Amniotic stem cell (primary cell): ENCODE results near the gene MBNL1.

ENCODE experiments used
- DNase-seq: peaks from one replicate; lab custom pipeline; 2025; lab: John Stamatoyannopoulos, UW

The MBNL1 gene

DNA sequence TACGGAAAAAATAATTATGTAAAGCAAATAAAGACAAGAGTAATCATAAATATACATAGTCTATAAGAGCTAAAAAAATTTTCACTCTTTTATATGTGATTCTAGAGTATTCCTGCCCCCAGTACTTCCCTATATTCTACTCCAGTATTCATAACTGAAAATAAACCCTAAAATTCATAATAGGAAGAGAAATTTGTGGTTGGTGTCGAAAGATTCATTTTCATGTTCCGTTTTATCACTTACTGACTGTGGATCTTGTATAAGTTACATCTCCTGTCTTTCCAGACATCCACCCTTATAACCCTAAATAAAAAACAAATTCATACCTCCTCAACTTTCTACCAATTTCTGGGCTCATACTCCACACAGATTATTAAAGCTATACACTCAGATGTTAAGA lies 16.0 kb upstream of the MBNL1 start:
- no peak for DNase-seq

DNA sequence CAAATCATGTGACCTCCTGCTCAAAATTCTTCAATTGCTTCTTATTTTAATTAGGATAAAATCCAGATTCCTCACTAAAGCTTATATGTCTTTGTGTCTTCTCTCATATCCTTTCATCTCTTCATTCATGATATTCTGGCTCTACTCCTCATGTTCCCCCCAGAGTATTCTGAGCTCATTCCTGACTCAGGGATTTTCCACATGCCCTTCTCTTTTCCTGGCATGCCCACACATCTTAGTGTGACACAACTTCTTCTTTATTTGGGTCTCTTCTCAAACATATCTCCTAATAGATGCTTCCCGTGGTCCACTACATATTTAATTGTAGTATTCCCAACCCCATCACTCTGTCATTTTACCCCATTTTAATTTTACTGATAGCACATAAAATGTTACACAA lies 15.2 kb upstream of the MBNL1 start:
- no peak for DNase-seq

DNA sequence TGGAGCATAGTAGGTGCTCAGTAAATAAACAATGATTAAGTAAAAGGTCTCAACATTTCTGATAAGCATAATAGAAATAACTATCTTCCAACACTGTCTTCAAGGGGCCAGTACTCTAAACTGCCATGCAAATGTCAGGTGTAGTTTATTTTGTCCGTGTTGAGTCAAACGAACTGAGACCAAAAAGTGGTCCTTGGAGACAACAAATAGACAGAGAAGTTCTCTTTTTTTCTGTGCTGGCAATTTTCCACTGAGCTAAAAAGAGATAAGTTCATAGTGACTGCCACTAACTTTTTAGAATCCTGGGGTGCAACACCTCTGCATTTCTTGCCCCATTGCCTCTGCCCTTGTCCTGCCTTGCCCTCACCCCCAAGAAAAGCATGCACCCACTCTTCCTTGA lies 14.7 kb upstream of the MBNL1 start:
- no peak for DNase-seq

DNA sequence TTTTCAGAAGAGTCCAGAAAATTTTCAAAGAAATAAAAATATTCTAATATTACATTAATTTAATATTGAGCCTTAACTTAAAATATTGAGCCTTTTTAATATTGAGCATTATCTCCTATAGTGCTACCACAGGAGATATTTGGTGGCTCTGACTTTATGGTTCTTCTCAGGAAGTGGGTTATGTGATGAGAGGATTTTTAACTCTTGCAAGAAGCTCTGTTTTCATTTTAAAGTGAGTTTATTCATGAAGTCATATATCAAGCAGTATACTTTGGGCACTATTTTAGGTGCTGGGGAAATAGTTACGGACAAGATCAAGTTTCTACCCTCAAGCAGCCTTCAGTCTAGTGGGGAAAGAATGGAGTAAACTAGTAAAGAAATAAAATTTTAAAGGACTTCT lies 13.4 kb upstream of the MBNL1 start:
- no peak for DNase-seq

DNA sequence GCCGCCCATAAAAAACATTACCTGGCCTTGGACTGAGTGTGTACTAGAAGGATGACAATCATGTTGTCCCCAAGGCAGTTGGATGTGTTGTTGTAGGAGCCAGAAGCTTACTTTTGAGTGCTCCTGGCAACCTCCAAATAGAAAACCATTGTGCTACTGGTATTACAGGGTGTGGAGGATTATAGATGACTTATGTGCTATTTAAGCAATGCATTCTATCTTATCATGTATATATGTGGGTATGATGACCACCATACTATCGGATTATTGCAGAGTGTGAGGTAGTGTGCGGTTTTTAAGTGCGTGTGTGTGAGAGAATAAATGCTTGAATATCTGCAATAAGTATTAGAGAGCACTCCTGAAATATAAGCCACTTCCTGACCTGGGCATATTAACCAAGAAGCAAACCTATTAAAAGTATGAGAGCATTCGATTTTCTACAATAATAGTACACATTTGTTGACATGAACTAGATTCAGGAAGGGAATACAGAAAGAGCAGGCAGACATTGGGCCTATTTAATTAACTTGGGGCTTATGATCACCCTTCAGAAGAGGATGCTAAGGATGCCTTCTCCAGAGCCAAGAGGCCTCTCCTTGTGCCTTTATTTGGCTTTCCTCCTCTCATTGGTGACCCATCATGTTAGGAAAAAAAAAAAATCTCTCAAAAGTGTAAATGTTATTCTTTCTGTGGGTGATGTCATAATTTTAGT lies 11.7 kb upstream of the MBNL1 start:
- no peak for DNase-seq

DNA sequence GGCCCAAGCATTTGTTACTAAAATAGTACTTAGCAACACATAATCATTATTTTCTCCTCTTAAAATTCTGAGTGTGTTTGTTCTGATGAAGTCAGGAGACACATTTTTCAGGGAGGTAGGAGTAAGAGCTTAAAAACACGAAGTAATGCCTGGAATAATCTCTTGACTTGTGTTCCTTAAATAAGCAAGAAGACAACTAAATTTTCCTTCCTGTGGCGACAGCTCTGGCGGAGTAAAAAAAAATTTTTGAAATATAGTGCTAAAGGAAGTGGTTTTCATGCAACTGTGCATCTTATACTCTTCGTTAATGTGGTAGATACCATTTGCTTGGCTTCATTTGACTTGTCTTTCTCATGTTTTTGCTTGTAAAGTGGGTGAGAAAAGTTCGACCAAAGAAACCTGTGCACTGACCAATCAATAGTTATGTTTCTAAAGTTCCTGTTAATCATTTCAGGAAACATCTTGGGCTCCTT lies 11.1 kb upstream of the MBNL1 start:
- DNase-seq: no peak

DNA sequence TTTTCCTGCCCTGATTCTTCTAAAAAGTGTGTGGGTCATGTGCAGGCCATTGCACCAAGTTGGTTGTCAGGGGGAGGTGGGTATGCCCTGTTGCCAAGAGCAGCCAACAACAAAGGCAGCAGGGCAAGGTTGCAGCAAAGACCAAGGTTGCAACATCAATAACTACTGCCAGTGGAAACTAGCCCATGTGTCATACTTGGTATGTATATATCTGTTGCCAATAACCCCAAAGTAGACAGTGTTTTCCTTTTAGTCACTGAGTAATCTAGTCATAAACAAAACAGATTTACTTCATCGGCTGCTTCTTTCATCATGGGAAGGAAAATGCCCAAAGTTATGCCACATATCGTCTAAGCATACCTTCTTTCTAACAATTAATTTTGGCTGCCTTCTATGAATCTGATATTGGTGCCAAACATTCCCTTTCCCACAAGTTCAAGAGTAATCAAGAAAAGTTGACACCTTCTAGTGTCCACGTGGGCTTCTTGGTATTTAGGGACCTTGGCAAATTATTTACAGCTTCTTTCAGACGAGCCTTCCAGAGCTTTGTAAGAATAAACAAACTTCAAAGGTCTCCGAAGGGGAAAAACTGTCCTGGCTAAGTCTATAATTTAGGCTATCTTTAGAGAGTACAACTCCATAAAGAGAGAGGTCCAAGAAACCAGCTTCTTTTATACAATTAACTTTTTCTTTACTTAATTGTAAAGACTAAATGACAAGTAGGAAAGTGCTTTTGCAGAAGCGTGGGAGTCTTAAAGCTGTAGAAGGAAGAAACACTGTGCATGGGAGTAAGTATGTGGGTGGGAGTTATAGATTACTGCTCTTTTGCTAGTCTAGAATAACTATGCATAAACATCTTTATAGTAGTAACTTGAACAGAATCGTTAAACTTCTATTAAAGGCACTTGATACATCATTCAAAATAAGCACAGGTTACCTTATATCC lies 10.0 kb upstream of the MBNL1 start:
- DNase-seq: peak; percentile 95

DNA sequence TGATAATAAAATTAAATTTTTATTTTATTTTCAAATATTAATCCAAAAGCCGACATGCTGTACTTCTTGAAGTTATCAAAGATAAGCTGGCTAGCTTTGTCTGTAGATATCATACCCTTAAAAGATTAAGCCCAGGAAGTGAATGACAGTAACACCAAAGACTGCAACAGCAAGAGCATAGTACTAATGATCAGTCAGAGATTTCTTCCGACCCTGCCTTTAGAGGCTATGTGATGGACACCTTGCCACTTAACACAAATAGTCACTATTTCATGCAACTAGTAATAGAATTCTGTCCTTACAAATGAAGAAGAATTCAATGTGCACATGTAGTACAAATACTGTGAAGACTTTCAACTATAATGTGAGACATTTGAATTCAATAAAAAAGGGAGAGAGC lies 9.3 kb upstream of the MBNL1 start:
- no peak for DNase-seq

DNA sequence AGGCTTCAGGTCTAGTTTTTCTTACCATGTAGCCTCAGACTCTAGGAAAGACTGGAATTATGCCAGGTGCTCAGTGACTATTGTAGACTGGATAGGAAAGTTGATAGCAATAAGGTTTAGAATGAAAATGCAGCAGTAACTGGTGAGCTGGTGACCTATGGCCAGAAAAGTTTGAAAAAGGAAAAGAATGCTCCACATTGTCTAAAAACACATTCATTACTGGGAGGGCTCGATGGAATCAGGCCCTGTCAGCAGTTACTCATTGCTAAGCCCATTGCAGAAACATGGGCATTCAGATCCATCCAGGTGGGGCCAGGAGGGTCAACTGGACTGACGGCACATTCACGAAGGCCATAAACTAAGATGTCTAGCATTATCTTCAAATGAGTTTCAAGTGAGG lies 8.7 kb upstream of the MBNL1 start:
- no peak for DNase-seq

DNA sequence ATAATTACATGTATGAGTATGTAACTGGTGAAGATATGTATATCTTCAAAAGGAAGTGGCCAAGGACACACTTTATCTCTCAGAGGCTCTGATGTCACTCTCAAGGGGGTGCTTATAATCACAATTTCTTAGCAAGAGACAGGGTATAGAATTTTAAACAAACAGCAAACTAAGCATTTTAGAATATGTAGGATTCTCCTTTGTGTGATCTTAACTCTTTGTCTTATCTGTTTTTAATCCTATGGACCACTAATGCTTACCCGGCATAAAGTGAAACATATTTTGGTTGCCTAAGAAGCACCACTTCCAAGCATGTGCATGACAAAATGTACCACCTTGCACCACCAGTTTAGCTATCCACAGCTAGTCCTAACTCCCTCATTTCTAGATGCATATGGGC lies 8.2 kb upstream of the MBNL1 start:
- no peak for DNase-seq

DNA sequence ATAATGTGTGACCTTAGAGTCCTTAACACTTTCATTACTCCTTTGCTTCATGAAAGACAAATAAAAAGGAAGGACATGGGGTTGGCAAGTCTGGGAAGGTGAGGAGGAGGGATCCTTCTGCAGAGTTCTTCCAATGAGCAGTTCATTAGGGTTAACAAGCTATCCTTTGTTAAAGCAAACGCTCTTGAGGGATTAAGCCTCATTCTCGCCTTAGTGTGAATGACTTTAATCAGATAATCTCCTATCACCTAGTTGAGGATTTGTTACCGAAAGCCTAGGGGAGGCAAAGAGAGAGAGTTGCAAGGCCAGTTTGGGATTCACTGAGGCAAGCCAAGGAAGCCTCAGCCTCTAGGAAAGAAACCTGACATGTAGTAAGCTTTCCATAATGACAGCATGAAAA lies 7.4 kb upstream of the MBNL1 start:
- no peak for DNase-seq

DNA sequence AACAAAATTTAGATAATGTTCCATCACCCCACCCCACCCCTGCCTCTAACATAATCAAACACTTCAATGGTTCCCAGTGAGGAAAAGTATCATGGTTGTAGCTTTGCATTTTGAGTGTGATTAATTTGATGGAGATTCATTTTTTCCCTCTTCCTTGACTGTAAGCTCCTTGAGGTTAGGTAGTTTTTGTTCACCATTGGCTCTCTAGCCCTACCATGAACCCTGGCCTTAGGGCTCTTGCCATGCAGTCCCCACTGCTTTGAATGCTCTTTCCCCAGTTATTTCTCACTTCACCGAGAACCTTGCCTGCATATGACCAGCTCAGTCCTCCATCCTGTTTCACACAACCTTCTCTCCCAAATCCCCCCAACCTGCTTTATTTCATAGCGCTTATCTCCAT lies 5.0 kb upstream of the MBNL1 start:
- no peak for DNase-seq

DNA sequence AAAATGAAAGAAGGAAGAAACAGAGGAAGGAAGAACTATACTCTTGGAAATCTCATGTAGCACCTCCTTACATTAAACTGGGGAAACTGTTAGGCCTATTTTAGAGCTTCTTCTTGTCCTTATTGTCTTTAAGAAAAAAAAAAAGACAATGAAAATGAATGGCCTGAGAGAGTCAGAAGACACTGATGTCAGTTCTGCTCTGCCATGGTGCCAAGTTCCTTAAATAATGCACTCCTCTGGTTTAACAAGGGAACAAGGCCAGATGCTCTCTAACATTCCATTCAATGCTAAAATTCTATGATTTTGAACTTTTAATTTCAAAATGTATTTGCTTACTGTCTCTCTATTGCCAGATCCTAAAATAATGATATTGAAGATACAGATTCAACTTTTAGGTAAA lies 4.4 kb upstream of the MBNL1 start:
- no peak for DNase-seq

DNA sequence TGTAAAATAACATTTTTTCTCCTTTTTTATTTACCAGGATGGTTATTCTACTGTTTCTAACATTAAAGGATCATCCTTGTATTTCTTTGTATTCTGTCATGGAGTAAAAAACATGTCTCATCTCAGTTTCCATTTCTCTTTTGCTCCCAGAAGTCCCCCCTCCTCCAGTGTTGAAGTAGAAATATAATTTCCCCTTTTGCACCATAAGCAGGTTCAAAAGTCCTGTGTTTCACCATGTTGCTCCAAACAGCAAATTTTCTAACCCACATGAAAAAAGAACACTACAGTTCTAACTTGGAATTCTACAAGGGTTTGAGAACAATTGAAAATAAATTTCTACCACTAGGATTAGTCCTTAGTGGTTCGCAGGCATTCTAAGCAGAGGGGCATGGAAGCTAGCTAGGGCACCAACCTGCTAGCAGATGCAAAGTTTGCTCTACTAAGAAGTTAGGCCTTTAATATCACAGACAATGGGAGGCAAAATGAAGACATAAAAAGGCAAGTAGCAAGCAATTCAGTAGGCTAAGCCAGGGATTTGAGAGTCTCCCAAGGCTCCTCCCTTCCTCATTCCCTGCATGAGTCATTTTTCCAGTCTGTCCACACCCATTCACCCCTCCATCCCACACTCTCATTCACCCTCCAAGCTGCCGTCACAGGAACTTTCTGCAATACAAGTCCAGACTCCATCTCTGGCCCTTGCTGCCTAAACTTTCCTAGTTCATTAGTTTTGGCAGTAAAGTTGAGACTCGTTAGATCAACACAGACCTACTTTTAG lies 2.3 kb upstream of the MBNL1 start:
- peak; percentile 84 for DNase-seq

DNA sequence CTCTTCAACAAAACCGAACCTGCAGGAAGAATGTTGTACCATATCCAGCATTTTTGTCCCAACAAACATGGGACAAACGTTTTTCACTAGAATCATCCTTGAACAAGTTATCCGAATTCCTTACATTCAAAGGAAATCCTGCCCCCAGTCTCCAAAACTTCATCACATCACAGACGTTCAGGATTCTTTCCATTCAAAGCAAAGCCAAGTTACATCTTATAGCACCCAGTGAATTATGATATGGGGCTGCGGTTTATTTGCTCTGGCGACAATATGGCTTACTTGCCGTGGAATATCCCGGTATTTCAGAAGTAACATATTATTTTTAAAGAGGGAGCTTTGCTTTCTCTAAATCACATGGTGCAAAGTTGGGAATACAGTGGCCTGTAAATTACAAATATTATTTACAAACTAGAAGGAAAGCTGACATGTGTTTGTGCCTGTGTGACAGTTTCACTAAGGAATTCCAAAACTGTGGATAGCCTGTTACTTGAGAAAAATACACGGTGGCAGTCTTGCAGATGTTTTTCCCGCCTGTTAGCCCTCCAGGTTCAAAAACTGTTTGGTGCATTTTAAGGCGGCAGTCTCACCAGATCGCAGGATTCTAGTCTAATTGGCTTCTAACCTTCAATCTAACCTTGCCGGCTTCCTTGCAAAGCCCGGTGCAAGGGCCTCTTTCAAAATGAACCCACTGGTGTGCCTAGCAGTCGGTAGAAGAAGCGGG lies 736 bp upstream of the MBNL1 start:
- no peak for DNase-seq

DNA sequence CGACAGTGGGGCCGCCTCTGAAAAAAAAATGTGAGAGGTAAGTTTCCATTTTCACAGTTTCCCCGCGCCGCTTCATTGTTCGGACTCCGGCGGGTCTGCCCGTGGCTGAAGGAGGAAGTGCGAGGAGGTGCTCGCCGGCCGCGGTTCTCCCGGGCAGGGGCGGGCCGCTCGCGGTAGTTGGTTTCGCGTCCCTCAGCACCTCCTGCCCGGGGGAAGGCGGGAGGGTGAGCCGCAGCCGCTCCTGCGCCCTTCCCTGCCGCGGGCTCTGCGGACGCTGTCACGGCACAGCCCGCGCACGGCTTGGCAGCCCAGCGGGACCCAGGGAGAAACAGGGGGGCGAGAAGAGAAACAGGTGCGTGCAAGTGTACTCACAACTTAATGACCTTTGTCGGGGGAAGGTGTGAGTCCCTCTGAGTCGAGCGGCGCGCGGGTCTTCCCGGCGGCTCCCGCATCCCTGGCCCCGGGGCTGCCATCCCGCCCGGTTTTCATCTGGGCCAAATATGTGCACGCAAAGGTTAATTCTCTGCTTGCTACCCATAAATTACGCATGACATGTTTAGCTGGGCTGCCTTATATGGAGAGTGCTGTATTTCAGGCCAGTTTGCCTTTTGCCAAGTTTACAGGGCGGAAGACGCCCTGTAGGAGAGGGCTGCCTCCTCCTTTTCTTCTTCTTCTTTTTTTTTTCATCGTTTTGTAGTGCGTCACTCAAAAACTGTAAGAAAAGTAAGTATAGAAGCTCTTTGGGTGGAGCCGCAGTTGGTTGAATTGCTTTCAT lies 514 bp downstream of the MBNL1 start:
- peak; percentile 84 for DNase-seq

DNA sequence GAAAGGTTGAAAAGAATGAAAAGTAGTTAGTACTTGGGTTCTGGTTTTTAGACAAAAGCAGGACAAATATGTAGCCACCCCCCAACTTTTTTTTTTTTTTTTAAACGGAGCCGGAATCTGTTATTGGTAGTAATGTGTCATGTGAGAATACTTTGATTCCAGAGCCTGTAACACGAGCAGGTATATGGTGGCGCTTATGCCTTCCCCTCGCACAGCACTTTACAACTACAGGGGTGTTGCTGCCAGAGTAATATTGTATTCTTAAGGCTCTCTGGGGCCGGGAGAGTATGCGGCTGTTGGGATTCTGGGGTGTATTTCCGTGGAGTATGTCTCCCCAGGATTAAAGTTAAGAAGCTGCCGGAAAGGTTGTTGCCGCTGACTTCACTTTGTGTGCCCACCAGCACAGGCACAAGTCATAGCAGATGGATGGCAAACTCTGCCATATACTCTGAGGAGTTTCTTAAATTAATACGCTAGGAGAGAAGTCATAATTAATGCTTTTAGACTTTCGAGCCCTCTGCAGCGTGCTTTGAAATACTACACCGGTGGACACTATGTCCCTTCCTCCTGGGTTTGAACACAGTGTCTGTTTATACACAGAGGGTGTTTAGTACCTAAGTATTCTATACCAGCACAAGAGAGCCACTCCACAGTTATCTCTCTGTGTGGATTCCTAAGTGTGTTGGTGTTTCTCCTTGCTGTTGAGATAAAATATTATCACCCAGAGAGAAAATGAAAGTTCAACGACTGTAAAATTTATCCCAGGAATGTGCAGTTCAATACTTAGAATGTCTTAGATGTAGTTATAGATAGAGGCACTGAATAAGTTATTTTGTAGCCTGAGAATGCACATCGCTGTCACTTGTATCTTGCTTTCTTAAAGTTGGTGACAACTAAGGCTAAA lies 1.4 kb downstream of the MBNL1 start:
- peak; percentile 84 for DNase-seq

DNA sequence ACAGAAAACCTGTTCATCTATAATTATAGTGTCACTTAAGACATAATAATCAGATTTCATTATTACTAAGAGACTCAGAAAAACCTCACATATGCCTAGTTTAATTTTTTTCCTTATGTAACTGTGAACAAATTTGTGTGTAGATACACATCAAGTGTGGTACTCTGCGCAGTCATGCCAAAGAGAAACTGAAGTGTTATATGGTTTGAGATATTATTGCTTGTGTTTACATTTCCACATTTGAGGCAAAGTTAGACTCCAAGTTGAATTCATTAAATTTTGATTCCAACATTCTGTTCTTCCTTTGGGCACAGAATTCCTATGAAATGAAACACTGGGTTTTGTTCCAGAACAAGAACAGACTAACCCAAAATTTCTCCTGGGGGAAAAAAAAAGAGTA lies 2.2 kb downstream of the MBNL1 start:
- no peak for DNase-seq

DNA sequence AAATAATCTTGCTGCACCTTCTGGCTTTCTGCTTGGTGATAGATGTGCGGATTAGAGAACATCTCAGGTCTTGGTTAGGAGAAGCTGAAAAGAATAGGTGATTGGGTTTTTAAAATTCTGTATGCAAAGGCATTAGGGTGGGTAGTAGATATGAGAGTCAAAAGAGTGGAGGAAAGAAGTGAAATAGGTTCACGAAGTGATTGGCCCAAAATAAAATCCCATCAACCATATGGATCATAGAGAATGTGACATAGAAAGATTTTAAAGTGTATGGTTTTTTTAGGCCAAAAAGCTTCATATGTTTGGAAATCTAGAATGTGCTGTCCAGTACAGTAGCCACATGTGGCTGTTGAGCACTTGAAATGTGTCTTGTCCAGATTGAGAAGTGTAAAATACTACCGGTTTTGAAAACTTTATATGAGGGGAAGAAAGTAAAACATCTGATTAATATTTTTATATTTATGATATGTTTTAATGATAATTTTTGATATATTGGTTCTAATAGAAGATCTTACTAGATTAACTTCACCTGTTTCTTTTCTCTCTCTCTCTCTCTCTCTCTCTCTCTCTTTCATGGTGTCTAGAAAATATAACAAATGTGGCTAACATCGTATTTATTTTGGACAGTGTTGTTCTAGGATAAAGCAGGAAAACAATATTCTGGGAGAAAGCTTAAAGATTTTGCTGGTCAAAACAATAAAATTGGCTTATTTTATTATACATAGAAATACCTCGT lies 2.9 kb downstream of the MBNL1 start:
- no peak for DNase-seq
